ENCODE data around the gene UBASH3B.

Gene UBASH3B

GRCh38 chr11:122773781-122774266 lies 118.3 kb downstream of the UBASH3B start:
- in situ Hi-C loops (cut with MboI; ENCODE audit: low pct_unique_long_range_greater_than_20kb, low sequenced_read_pairs, unreplicated experiment) = loop anchor here (5.0 kb wide), 1 partner anchor 142 kb away; no protein-coding TSS in a partner anchor
- TF ChIP-seq CTCF (IDR thresholded peaks at IDR 0.05; ENCODE audit: extremely low read depth, insufficient read depth, missing control alignments) = no peak
- DNase-seq (ENCODE audit: low spot score) = no peak

GRCh38 chr11:122775675-122776271 lies 120.3 kb downstream of the UBASH3B start:
- TF ChIP-seq CTCF (IDR thresholded peaks at IDR 0.05; ENCODE audit: extremely low read depth, insufficient read depth, missing control alignments) = no peak
- in situ Hi-C loops (cut with MboI; ENCODE audit: low pct_unique_long_range_greater_than_20kb, low sequenced_read_pairs, unreplicated experiment) = no loop called here
- no peak for DNase-seq (ENCODE audit: low spot score)

GRCh38 chr11:122776546-122776945 lies 121.0 kb downstream of the UBASH3B start:
- no peak for TF ChIP-seq CTCF (IDR thresholded peaks at IDR 0.05; ENCODE audit: extremely low read depth, insufficient read depth, missing control alignments)
- DNase-seq (ENCODE audit: low spot score) = no peak
- in situ Hi-C loops (cut with MboI; ENCODE audit: low pct_unique_long_range_greater_than_20kb, low sequenced_read_pairs, unreplicated experiment) = no loop called here

GRCh38 chr11:122777343-122777742 lies 121.8 kb downstream of the UBASH3B start:
- in situ Hi-C loops (cut with MboI; ENCODE audit: low pct_unique_long_range_greater_than_20kb, low sequenced_read_pairs, unreplicated experiment) = no loop called here
- no peak for TF ChIP-seq CTCF (IDR thresholded peaks at IDR 0.05; ENCODE audit: extremely low read depth, insufficient read depth, missing control alignments)
- DNase-seq (ENCODE audit: low spot score) = no peak

- no peak for DNase-seq (ENCODE audit: low spot score)
- in situ Hi-C loops (cut with MboI; ENCODE audit: low pct_unique_long_range_greater_than_20kb, low sequenced_read_pairs, unreplicated experiment) = no loop called here
- no peak for TF ChIP-seq CTCF (IDR thresholded peaks at IDR 0.05; ENCODE audit: extremely low read depth, insufficient read depth, missing control alignments)
These were observed 122.6 kb downstream of the UBASH3B start for GRCh38 chr11:122778148-122778547.

- no peak for DNase-seq (ENCODE audit: low spot score)
- no peak for TF ChIP-seq CTCF (IDR thresholded peaks at IDR 0.05; ENCODE audit: extremely low read depth, insufficient read depth, missing control alignments)
- in situ Hi-C loops (cut with MboI; ENCODE audit: low pct_unique_long_range_greater_than_20kb, low sequenced_read_pairs, unreplicated experiment) = no loop called here
These were observed 123.6 kb downstream of the UBASH3B start for GRCh38 chr11:122779047-122779629.
